Liver (tissue), 3 donors: ENCODE data around the gene TMEM205.

ENCODE experiments used
- CTCF ChIP-seq: fragments of 150-350 bp; IDR thresholded peaks from 2 replicates; pipeline ENCODE4 v1.5.1; 2017; ENCODE audit warnings: improper control_type of control experiment, low read depth, low read length; ENCODE audit not compliant: missing input control
- JUND ChIP-seq, 2 donors: IDR thresholded peaks; 2 replicates each; pipeline ENCODE4 v1.6.1; 2016; ENCODE audit warnings: antibody characterized with exemption in 2 of 2
- MAX ChIP-seq: IDR thresholded peaks from 2 replicates; pipeline ENCODE4 v1.6.1; 2016; ENCODE audit warnings: antibody characterized with exemption
- NR2F2 ChIP-seq: IDR thresholded peaks from 2 replicates; pipeline ENCODE4 v1.6.1; 2016; ENCODE audit warnings: antibody characterized with exemption
- RAD21 ChIP-seq, 2 donors: IDR thresholded peaks; 2 replicates each; pipeline ENCODE4 v1.6.1; 2016; ENCODE audit warnings: antibody characterized with exemption in 2 of 2, mild to moderate bottlenecking in 2 of 2
- REST ChIP-seq: IDR thresholded peaks from 2 replicates; pipeline ENCODE4 v1.6.1; 2016; ENCODE audit warnings: antibody characterized with exemption, mild to moderate bottlenecking
- TAF1 ChIP-seq: conservative IDR thresholded peaks from 2 replicates; pipeline ENCODE4 v1.6.1; 2016; ENCODE audit warnings: antibody characterized with exemption, mild to moderate bottlenecking
- YY1 ChIP-seq: IDR thresholded peaks from 2 replicates; pipeline ENCODE4 v1.6.1; 2016; ENCODE audit warnings: antibody characterized with exemption, mild to moderate bottlenecking
- ZBTB33 ChIP-seq: IDR thresholded peaks from 2 replicates; pipeline ENCODE4 v1.6.1; 2016; ENCODE audit warnings: antibody characterized with exemption
- TF ChIP-seq, protein P1 (sequence below): IDR thresholded peaks from 2 replicates; pipeline ENCODE4 v1.6.1; 2016; ENCODE audit warnings: antibody characterized with exemption
- donor health status: healthy.
- donor health status: healthy.

DNA sequence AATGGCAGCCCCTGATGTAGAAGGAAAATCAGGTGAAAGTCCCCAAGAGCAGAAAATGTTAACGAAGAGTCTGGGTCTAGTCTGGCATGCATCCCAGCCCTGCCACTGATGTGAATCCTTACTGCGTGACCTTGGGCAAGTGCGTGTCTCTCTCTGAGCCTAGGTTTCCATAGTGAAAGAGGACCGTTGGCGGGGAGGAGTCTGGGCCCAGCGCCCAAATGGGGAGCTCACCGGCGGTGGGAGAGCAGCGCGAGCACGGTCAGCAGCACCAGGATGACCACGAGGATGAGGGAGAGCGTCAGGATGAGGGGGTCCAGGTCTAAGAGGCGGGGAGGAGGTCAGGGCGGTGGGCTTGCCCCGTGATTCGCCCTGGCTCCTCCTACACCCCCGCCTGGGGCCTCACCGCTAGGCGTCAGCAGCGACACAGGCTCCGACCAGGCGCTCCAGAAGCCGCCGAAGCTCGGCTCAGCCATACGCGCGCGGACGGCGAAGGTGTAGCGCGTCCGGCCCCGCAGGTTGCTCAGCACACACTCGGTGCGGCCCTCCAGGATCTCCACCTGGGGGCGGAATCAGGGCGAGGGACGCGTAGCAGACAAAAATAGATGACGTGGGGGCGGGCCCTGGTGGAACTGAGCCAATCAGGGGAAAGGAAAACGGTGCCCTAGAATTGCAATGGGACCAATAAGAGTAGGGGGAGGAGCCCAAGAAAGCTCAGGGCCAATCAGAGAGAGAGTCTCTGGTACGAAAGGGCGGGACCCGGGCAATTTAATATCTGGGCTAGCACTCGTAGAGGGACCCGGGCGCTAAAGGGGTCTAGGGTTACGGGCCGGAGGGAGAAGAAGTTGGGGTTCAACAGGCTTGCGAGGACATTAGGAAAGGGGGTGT is 34.8 kb upstream of the TMEM205 start:
- no peak for TF ChIP-seq TAF1
- TF ChIP-seq MAX = no peak
- peak; percentile 50 for TF ChIP-seq CTCF
- TF ChIP-seq JUND (IDR thresholded peaks at IDR 0.05) = no peak
- TF ChIP-seq, protein P1, sequence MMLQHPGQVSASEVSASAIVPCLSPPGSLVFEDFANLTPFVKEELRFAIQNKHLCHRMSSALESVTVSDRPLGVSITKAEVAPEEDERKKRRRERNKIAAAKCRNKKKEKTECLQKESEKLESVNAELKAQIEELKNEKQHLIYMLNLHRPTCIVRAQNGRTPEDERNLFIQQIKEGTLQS = no peak
- TF ChIP-seq ZBTB33 = no peak
- TF ChIP-seq RAD21 (IDR thresholded peaks at IDR 0.05) = peak; percentile 70 to 71
- TF ChIP-seq NR2F2 = peak; percentile 64
- TF ChIP-seq REST = peak; percentile 86
- peak; percentile 59 for TF ChIP-seq YY1
